Fibroblast of lung (primary cell): ENCODE data around the gene KCNIP1.

Experiments used
- EZH2 ChIP-seq: IDR thresholded peaks from 2 replicates; pipeline ENCODE4 v1.5.1; 2012; ENCODE audit warnings: low read length, control low read depth, mild to moderate bottlenecking; ENCODE audit errors: missing control alignments
- TF ChIP-seq, protein P1 (sequence below), 2 donors: IDR thresholded peaks in 1 of 2; conservative IDR thresholded peaks in 1 of 2; 1 replicate in 1 of 2; 2 replicates in 1 of 2; pipeline ENCODE4 v1.5.1; 2011 to 2012; ENCODE audit warnings: low read length in 2 of 2, control low read depth in 1 of 2, inconsistent platforms in 1 of 2, low read depth in 1 of 2, mild to moderate bottlenecking in 1 of 2

DNA sequence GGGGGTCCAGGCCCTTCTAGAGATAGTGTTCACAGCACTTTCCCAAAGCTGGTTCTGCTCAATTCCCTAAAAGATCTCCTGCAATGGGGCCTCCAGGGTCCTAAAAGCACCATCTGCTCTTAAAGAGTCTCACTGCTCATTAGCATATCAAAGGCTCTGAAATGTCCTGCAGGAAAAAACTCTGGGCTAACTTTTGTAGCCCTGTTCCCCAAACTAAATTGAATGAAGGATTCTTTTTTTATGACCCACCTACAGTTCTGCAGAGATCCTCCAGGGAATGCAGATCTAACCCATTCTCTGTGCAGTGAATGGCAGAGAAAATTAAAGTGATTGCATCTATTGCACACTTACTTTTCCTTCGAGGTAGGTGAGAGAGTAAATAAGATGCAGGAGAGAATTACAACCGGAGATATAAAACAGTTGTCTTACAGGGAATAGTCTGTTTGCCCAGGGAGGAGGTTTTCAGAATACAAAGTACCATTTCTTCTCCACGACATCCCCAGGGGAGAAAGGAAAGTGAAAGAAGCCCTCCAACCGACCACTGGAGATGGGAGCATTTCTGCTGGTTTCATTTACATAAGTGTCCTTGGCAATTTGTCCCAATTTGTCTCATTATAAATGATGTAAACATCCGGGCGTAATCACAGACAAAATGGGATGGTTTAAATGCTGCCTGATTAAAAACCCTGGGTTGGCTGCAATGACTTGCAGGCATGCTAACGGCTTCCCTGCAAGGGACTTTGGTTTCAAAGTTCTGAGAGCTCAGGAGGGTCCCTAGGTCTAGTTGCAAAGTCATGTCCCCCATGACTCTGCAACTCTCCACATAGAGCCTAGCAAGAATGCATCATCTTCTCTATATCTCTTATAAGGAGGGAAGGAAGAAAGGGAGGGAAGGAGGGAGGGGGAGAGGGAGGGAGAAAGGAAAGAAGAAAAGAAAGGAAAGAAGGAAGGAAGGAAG is 114.0 kb downstream of the KCNIP1 start:
- TF ChIP-seq, protein P1, sequence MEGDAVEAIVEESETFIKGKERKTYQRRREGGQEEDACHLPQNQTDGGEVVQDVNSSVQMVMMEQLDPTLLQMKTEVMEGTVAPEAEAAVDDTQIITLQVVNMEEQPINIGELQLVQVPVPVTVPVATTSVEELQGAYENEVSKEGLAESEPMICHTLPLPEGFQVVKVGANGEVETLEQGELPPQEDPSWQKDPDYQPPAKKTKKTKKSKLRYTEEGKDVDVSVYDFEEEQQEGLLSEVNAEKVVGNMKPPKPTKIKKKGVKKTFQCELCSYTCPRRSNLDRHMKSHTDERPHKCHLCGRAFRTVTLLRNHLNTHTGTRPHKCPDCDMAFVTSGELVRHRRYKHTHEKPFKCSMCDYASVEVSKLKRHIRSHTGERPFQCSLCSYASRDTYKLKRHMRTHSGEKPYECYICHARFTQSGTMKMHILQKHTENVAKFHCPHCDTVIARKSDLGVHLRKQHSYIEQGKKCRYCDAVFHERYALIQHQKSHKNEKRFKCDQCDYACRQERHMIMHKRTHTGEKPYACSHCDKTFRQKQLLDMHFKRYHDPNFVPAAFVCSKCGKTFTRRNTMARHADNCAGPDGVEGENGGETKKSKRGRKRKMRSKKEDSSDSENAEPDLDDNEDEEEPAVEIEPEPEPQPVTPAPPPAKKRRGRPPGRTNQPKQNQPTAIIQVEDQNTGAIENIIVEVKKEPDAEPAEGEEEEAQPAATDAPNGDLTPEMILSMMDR (conservative IDR thresholded peaks at IDR 0.05 in 1 of 2, IDR thresholded peaks at IDR 0.05 in 1 of 2; ENCODE audit: low read depth in 1 of 2, low read length in 2 of 2), result no peak
- TF ChIP-seq EZH2, result no peak
